Measurements from ENCODE around the gene WFDC6. TPM values are rescaled to one million over a fixed set of nuclear protein-coding genes. Genes with fewer than 3 reads are reported as not detected.
"Not testable (repeated sequence)": the region's sequence is repeated elsewhere in the genome, so short reads cannot be mapped to it uniquely, and the experiment has no call there.

Gene WFDC6
- not detected for polyA plus RNA-seq (ENCODE audit: insufficient read length in 4 of 4)

GRCh38 chr20:45539382-45539781 lies at the start of gene WFDC6:
Gene WFDC6, minus strand, starts transcription at chr20:45539482. Its CDS starts 75 bp downstream, at chr20:45539407.
- no peak for DNase-seq (ENCODE audit: low read depth in 4 of 4, low spot score in 3 of 4)

- no peak for DNase-seq (ENCODE audit: low read depth in 4 of 4, low spot score in 3 of 4)
Observed at GRCh38 chr20:45588800-45589199, 49.5 kb upstream of the WFDC6 start.

GRCh38 chr20:45585986-45586385 lies 46.7 kb upstream of the WFDC6 start:
- DNase-seq (ENCODE audit: low read depth in 4 of 4, low spot score in 3 of 4), result not testable (repeated sequence)

- not testable (repeated sequence) for DNase-seq (ENCODE audit: low read depth in 4 of 4, low spot score in 3 of 4)
Observed at GRCh38 chr20:45584294-45584693, 45.0 kb upstream of the WFDC6 start.

GRCh38 chr20:45583502-45583901 lies 44.2 kb upstream of the WFDC6 start:
- no peak for DNase-seq (ENCODE audit: low read depth in 4 of 4, low spot score in 3 of 4)

- no peak for DNase-seq (ENCODE audit: low read depth in 4 of 4, low spot score in 3 of 4)
Observed at GRCh38 chr20:45581702-45582101, 42.4 kb upstream of the WFDC6 start.

- no peak for DNase-seq (ENCODE audit: low read depth in 4 of 4, low spot score in 3 of 4)
Observed at GRCh38 chr20:45579184-45579583, 39.9 kb upstream of the WFDC6 start, which contains the start of gene WFDC8. Gene WFDC8, minus strand, starts transcription at chr20:45579284. Its CDS starts 37 bp downstream, at chr20:45579247.

GRCh38 chr20:45578231-45578630 lies 38.9 kb upstream of the WFDC6 start:
- no peak for DNase-seq (ENCODE audit: low read depth in 4 of 4, low spot score in 3 of 4)

GRCh38 chr20:45576995-45577394 lies 37.7 kb upstream of the WFDC6 start:
- peak in 3 of 4 donors; percentile 9 to 23 (median 10) for DNase-seq (ENCODE audit: low read depth in 4 of 4, low spot score in 3 of 4)

GRCh38 chr20:45575931-45576330 lies 36.6 kb upstream of the WFDC6 start:
- DNase-seq (ENCODE audit: low read depth in 4 of 4, low spot score in 3 of 4), result no peak

- DNase-seq (ENCODE audit: low read depth in 4 of 4, low spot score in 3 of 4), result not testable (repeated sequence)
Observed at GRCh38 chr20:45569650-45570049, 30.4 kb upstream of the WFDC6 start.

- DNase-seq (ENCODE audit: low read depth in 4 of 4, low spot score in 3 of 4), result no peak
Observed at GRCh38 chr20:45564760-45565276, 25.5 kb upstream of the WFDC6 start.

- DNase-seq (ENCODE audit: low read depth in 4 of 4, low spot score in 3 of 4), result no peak
Observed at GRCh38 chr20:45555198-45555597, 15.9 kb upstream of the WFDC6 start.

- no peak for DNase-seq (ENCODE audit: low read depth in 4 of 4, low spot score in 3 of 4)
Observed at GRCh38 chr20:45552456-45552855, 13.2 kb upstream of the WFDC6 start.

GRCh38 chr20:45550765-45551164 lies 11.5 kb upstream of the WFDC6 start:
- DNase-seq (ENCODE audit: low read depth in 4 of 4, low spot score in 3 of 4), result no peak

GRCh38 chr20:45548410-45548809 lies 9.1 kb upstream of the WFDC6 start:
- no peak for DNase-seq (ENCODE audit: low read depth in 4 of 4, low spot score in 3 of 4)

GRCh38 chr20:45547206-45547770 lies 8.0 kb upstream of the WFDC6 start, which contains the start of gene EPPIN:
Gene EPPIN, minus strand, starts transcription at chr20:45547401. Its CDS starts 44 bp downstream, at chr20:45547357.
- DNase-seq (ENCODE audit: low read depth in 4 of 4, low spot score in 3 of 4), result no peak

- DNase-seq (ENCODE audit: low read depth in 4 of 4, low spot score in 3 of 4), result no peak
Observed at GRCh38 chr20:45545754-45546453, 6.6 kb upstream of the WFDC6 start.

GRCh38 chr20:45545351-45545750 lies 6.1 kb upstream of the WFDC6 start:
- DNase-seq (ENCODE audit: low read depth in 4 of 4, low spot score in 3 of 4), result no peak

- no peak for DNase-seq (ENCODE audit: low read depth in 4 of 4, low spot score in 3 of 4)
Observed at GRCh38 chr20:45538209-45538799, 978 bp downstream of the WFDC6 start.

- no peak for DNase-seq (ENCODE audit: low read depth in 4 of 4, low spot score in 3 of 4)
Observed at GRCh38 chr20:45527294-45527693, 12.0 kb downstream of the WFDC6 start.

All from right renal pelvis (tissue), 4 donors.